BJ (cell line): ENCODE results near the gene TRABD2B. TPM values are rescaled to one million over a fixed set of nuclear protein-coding genes. Genes with fewer than 3 reads are reported as not detected.

ENCODE experiments used
- CTCF ChIA-PET: fragments of 350-600 bp; formaldehyde crosslinking; extraction: SDS; loops from one replicate; lab custom pipeline; 2021; ENCODE audit warnings: antibody characterized with exemption, inconsistent platforms; lab: Yijun Ruan, JAX
- POLR2A ChIA-PET: fragments of 300-600 bp; sonication (Branson Sonifier 250); formaldehyde crosslinking; extraction: SDS; loops from one replicate; lab custom pipeline; 2021; ENCODE audit warnings: antibody characterized with exemption; lab: Charles Lee
- DNase-seq: peaks from one replicate; pipeline ENCODE4 v3.0.0-alpha.2; 2011; ENCODE audit warnings: low read depth
- H3K27me3 ChIP-seq: 2 replicates; pipeline ENCODE4 v1.6.0; 2011; ENCODE audit warnings: low read length; ENCODE audit not compliant: control insufficient read depth, insufficient read depth
- H3K36me3 ChIP-seq: 2 replicates; pipeline ENCODE4 v1.5.1; 2011; ENCODE audit warnings: low read length; ENCODE audit not compliant: control insufficient read depth, insufficient read depth
- H3K4me3 ChIP-seq: 2 replicates; pipeline ENCODE4 v1.5.1; 2011; ENCODE audit warnings: low read depth, mild to moderate bottlenecking, control low read depth, low read length
- CTCF ChIP-seq: IDR thresholded peaks from 2 replicates; pipeline ENCODE4 v1.5.1; 2011; ENCODE audit warnings: low read depth, mild to moderate bottlenecking, control low read depth, inconsistent platforms, low read length, moderate library complexity; ENCODE audit not compliant: insufficient read depth
- polyA plus RNA-seq: library from polyadenylated mRNA; depleted of rRNA; stranded (reverse); fragments of >200 nt; gene quantifications from 2 replicates; pipeline ENCODE4 v1.2.3, GENCODE V29; 2011

TRABD2B gene
- polyA plus RNA-seq, 1 experiment: not detected

GRCh38 chr1:47970882-47971281 lies 26.3 kb downstream of the TRABD2B start:
- H3K27me3 ChIP-seq: no peaks in the 10 kb centered on the region
- DNase-seq: no peak
- ChIA-PET POLR2A (no interaction called here), CTCF (no interaction called here)
- TF ChIP-seq CTCF: no peak
- H3K4me3 ChIP-seq: no peak overlapping the region
- H3K36me3 ChIP-seq: no peaks in the 10 kb centered on the region

- Histone ChIP-seq H3K36me3 (no peaks in the 10 kb centered on the region), H3K4me3 (no peak overlapping the region), H3K27me3 (no peaks in the 10 kb centered on the region)
- no peak for TF ChIP-seq CTCF
- ChIA-PET POLR2A (no interaction called here), CTCF (interaction anchor here (0.6 to 1.6 kb wide), 3 partner anchors 13 to 28 kb away, joined by 3 to 6 read pairs (median 3); partner anchors contain the start of gene TRABD2B)
- DNase-seq: no peak
Measured at GRCh38 chr1:47969478-47969877, 27.7 kb downstream of the TRABD2B start.

GRCh38 chr1:47968556-47968888 lies 28.7 kb downstream of the TRABD2B start:
- no peak for DNase-seq
- POLR2A ChIA-PET: no interaction called here
- H3K36me3 ChIP-seq: no peaks in the 10 kb centered on the region
- no peak for TF ChIP-seq CTCF
- CTCF ChIA-PET: interaction anchor here (0.7 kb wide), 1 partner anchor 231 kb away, joined by 3 read pairs; no protein-coding TSS in a partner anchor
- no peaks in the 10 kb centered on the region for H3K27me3 ChIP-seq
- H3K4me3 ChIP-seq: no peak overlapping the region

- ChIA-PET POLR2A (no interaction called here), CTCF (interaction anchor here (0.7 kb wide), 1 partner anchor 230 kb away, joined by 3 read pairs; no protein-coding TSS in a partner anchor)
- DNase-seq: no peak
- H3K27me3 ChIP-seq: no peaks in the 10 kb centered on the region
- no peak for TF ChIP-seq CTCF
- no peaks in the 10 kb centered on the region for H3K36me3 ChIP-seq
- H3K4me3 ChIP-seq: no peak overlapping the region
Measured at GRCh38 chr1:47967864-47968555, 29.2 kb downstream of the TRABD2B start.

- no peak for DNase-seq
- no peaks in the 10 kb centered on the region for H3K27me3 ChIP-seq
- CTCF ChIA-PET: no interaction called here
- TF ChIP-seq CTCF: no peak
- POLR2A ChIA-PET: no interaction called here
- no peaks in the 10 kb centered on the region for H3K36me3 ChIP-seq
- H3K4me3 ChIP-seq: no peak overlapping the region
Measured at GRCh38 chr1:47965816-47966215, 31.4 kb downstream of the TRABD2B start.
